Epithelial cell of proximal tubule (primary cell): ENCODE data around the gene TCF7L2. TPM values are rescaled to one million over a fixed set of nuclear protein-coding genes. Genes with fewer than 3 reads are reported as not detected.
A peak's percentile ranks its signal among the peaks of the same experiment; 100 is the strongest.

Experiments used
- DNase-seq: peaks from one replicate; pipeline ENCODE4 v3.0.0-alpha.2; 2011; ENCODE audit warnings: low read depth
- H3K4me3 ChIP-seq: 2 replicates; pipeline ENCODE4 v1.5.1; 2011; ENCODE audit warnings: low read depth, mild to moderate bottlenecking, low read length
- CTCF ChIP-seq: conservative IDR thresholded peaks from 2 replicates; pipeline ENCODE4 v1.5.1; 2012; ENCODE audit warnings: low read depth, mild to moderate bottlenecking, low read length
- total RNA-seq: library from RNA; depleted of rRNA; stranded (reverse); fragments of >200 nt; gene quantifications from 2 replicates; pipeline ENCODE4 v1.2.3, GENCODE V29; 2015

TCF7L2 gene
- total RNA-seq, 1 donor from 2014 or later, result 5.4 TPM

DNA sequence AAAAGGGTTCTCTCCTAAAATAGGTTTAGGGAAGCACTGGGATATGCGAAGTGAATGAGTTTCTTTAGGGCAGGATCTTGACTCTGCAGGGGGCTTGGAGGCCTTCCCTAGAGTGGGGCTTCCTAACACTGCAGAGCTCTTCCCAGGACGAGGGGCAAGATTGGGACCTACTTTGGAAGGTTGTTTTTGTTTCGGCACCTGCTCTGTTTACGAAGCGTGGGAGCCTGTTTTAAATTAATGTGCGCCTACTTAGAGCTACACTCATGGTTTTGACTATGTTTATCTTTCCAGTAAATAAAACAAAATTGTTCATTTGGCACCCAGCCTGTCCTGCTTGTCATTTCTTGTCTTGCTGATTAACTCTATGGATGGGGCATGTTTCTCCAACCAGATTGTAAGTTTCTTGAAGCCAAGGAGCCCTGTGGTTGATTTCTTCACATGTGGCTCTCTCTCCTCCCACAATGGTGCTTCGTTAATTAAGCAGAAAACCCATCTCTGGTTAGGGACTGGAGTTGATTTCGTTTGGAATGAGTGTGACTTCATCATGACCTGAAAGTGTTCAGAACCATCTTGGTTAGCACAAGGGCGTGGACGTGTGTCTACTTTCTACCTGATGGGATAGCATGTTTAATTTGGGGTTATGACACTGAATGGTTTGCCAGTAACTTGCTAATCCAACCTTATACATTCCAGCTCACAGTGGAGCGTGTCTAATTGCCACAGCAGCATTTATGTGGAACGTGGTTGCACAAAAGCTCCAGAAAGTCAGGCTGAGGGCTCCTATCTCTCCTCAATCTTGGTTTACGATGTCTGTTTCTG is 98.1 kb downstream of the TCF7L2 start:
- no peak overlapping the region for H3K4me3 ChIP-seq
- DNase-seq, result peak; percentile 88
- TF ChIP-seq CTCF, result no peak

DNA sequence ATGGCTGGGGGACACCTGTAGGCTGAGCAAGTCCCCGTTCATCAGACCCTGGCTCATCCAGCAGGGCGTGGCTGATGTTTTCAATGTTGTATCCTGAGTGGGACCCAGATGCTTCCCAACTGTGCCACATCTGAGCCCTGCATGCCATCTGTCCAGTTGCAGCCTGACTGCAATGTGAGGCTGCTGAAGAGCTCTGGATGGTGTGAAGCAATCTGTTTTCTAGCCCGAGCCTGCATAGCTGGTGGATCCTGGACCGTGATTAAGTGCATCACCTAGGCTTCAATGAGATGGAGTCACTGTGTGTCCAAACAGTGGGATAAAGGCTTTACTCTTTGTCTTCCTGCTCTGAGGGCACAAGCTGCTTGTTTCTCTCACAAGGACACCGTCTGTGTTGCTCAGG is 99.8 kb downstream of the TCF7L2 start:
- H3K4me3 ChIP-seq, result no peak overlapping the region
- DNase-seq, result no peak
- TF ChIP-seq CTCF, result no peak

GRCh38 chr10:113052076-113052830 is 102.2 kb downstream of the TCF7L2 start:
- no peak overlapping the region for H3K4me3 ChIP-seq
- DNase-seq, result no peak
- TF ChIP-seq CTCF, result peak; percentile 43

DNA sequence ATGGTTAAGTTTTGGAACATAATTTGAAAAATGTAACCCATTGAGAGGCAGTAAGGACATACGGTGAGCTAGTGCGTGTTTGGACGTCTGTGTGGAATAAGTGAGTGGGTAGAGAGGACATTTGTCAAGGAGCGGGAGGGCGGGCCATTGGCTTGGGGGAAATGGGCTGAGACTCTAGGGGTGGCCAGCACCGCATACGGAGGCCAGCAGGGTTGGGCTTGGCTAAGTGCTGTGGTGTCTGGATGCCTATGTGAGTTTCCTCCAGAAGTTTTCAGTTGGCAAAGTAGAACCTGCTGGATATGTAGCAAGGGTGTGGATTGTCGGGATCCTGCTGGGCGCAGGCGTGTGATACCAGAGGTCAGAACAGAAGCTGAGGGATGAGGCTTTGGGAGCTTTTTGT is 103.0 kb downstream of the TCF7L2 start:
- no peak for TF ChIP-seq CTCF
- DNase-seq, result no peak
- no peak overlapping the region for H3K4me3 ChIP-seq

GRCh38 chr10:113053881-113054280 is 103.8 kb downstream of the TCF7L2 start:
- H3K4me3 ChIP-seq, result no peak overlapping the region
- no peak for TF ChIP-seq CTCF
- DNase-seq, result no peak

- no peak for DNase-seq
- no peak for TF ChIP-seq CTCF
Measured at GRCh38 chr10:113055458-113055857, 105.4 kb downstream of the TCF7L2 start.

More at GRCh38 chr10:113055458-113055857, 105.4 kb downstream of the TCF7L2 start:
- H3K4me3 ChIP-seq, result no peak overlapping the region
